GM06990 (cell line): ENCODE results near the gene PIGO.

ENCODE experiments used
- DNase-seq: peaks from one replicate; pipeline ENCODE4 v3.0.0-alpha.2; 2011; ENCODE audit not compliant: insufficient read length; ENCODE audit errors: extremely low read depth
- H3K27me3 ChIP-seq: replicated peaks from 2 replicates; pipeline ENCODE4 v1.6.0; 2011; ENCODE audit warnings: low read length; ENCODE audit not compliant: control insufficient read depth, insufficient read depth
- H3K36me3 ChIP-seq: 2 replicates; pipeline ENCODE4 v1.5.1; 2011; ENCODE audit warnings: low read length; ENCODE audit not compliant: control insufficient read depth, insufficient read depth
- H3K4me3 ChIP-seq: replicated peaks from 2 replicates; pipeline ENCODE4 v1.5.1; 2011; ENCODE audit warnings: low read depth, mild to moderate bottlenecking, control low read depth, low read length
- CTCF ChIP-seq: IDR thresholded peaks from 2 replicates; pipeline ENCODE4 v1.5.1; 2011; ENCODE audit warnings: low read length, control low read depth, mild to moderate bottlenecking, inconsistent platforms; ENCODE audit not compliant: insufficient read depth, poor library complexity, severe bottlenecking

PIGO gene

GRCh38 chr9:35104586-35104985 lies 8.2 kb upstream of the PIGO start:
- TF ChIP-seq CTCF, result no peak
- no peak for DNase-seq
- Histone ChIP-seq H3K27me3 (no peaks in the 10 kb centered on the region), H3K4me3 (no peak overlapping the region), H3K36me3 (peaks cover 20% of the 10 kb centered on the region)

- Histone ChIP-seq H3K36me3 (peaks cover 21% of the 10 kb centered on the region), H3K4me3 (no peak overlapping the region; the same call in 1 of the 2 replicates), H3K27me3 (no peaks in the 10 kb centered on the region)
- DNase-seq, result no peak
- no peak for TF ChIP-seq CTCF
Measured at GRCh38 chr9:35103660-35104191, 7.3 kb upstream of the PIGO start.

GRCh38 chr9:35102769-35103659 lies 6.6 kb upstream of the PIGO start, which contains the start of gene STOML2:
TSS of gene STOML2 (minus strand) at chr9:35103131. CDS start at chr9:35103094, 37 bp downstream.
- Histone ChIP-seq H3K27me3 (no peaks in the 10 kb centered on the region), H3K4me3 (peak within 1 kb of the TSS; percentile 92), H3K36me3 (peaks cover 21% of the 10 kb centered on the region)
- peak; percentile 87 for DNase-seq
- TF ChIP-seq CTCF, result no peak

GRCh38 chr9:35102465-35102768 lies 6.0 kb upstream of the PIGO start:
- Histone ChIP-seq H3K36me3 (peaks cover 21% of the 10 kb centered on the region), H3K4me3 (peak overlapping the region; percentile 92), H3K27me3 (no peaks in the 10 kb centered on the region)
- TF ChIP-seq CTCF, result no peak
- DNase-seq, result peak; percentile 32

GRCh38 chr9:35097573-35097972 lies 1.2 kb upstream of the PIGO start:
- TF ChIP-seq CTCF, result no peak
- H3K27me3 ChIP-seq, result no peaks in the 10 kb centered on the region

More at GRCh38 chr9:35097573-35097972, 1.2 kb upstream of the PIGO start:
- Histone ChIP-seq H3K36me3 (peaks cover 19% of the 10 kb centered on the region), H3K4me3 (no peak overlapping the region)
- no peak for DNase-seq
